OCI-LY7 (cell line): Measurements from ENCODE around the gene CNOT6L. TPM values are rescaled to one million over a fixed set of nuclear protein-coding genes. Genes with fewer than 3 reads are reported as not detected.

Experiments used
- BruUV-seq: library from RNA; stranded (reverse); fragments of 400-500 nt; replicated peaks from 2 replicates; lab custom pipeline; 2021; lab: Mats Ljungman, UMichigan
- CTCF ChIA-PET: fragments of 300-600 bp; sonication (Branson Sonifier 250); formaldehyde crosslinking; loops from one replicate; lab custom pipeline; 2022; ENCODE audit warnings: antibody characterized with exemption; ENCODE audit not compliant: unreplicated experiment; lab: Charles Lee
- POLR2A ChIA-PET: fragments of 300-600 bp; sonication (Branson Sonifier 250); formaldehyde crosslinking; loops from one replicate; lab custom pipeline; 2022; ENCODE audit warnings: antibody characterized with exemption; lab: Charles Lee
- DNase-seq: peaks from one replicate; pipeline ENCODE4 v3.0.0-alpha.2; 2015; ENCODE audit warnings: low spot score
- H2AFZ ChIP-seq: fragments of 200-600 bp; sonication (generic), shearing (Covaris generic); 2 replicates; pipeline ENCODE4 v1.6.1; 2014; ENCODE audit warnings: mild to moderate bottlenecking, antibody characterized with exemption, low read length, moderate library complexity
- H3K27ac ChIP-seq: fragments of 200-600 bp; sonication (generic); 2 replicates; pipeline ENCODE4 v1.5.1; 2014; ENCODE audit warnings: mixed run types, low read depth, mild to moderate bottlenecking, moderate library complexity, low read length, inconsistent platforms; ENCODE audit not compliant: poor library complexity, severe bottlenecking
- H3K36me3 ChIP-seq: fragments of 200-600 bp; sonication (generic); 2 replicates; pipeline ENCODE4 v1.6.1; 2014; ENCODE audit warnings: mild to moderate bottlenecking, antibody characterized with exemption, low read length, moderate library complexity, mixed read lengths; ENCODE audit not compliant: insufficient read depth
- H3K4me1 ChIP-seq: fragments of 200-600 bp; sonication (generic); 2 replicates; pipeline ENCODE4 v1.5.1; 2014; ENCODE audit warnings: mild to moderate bottlenecking, low read length; ENCODE audit not compliant: insufficient read depth, poor library complexity, severe bottlenecking
- H3K4me2 ChIP-seq: fragments of 200-600 bp; sonication (generic); 2 replicates; pipeline ENCODE4 v1.6.1; 2014; ENCODE audit warnings: mild to moderate bottlenecking, low read length
- H3K4me3 ChIP-seq: fragments of 200-600 bp; sonication (generic); 2 replicates; pipeline ENCODE4 v1.5.1; 2014; ENCODE audit warnings: mild to moderate bottlenecking, low read depth, low read length; ENCODE audit not compliant: poor library complexity, severe bottlenecking
- H3K79me2 ChIP-seq: fragments of 200-600 bp; sonication (generic); 2 replicates; pipeline ENCODE4 v1.6.1; 2016; ENCODE audit warnings: low read depth, mild to moderate bottlenecking, low read length, moderate library complexity, mixed read lengths; ENCODE audit not compliant: insufficient read depth
- H3K9me2 ChIP-seq: fragments of 200-600 bp; sonication (generic); 2 replicates; pipeline ENCODE4 v1.6.1; 2016; ENCODE audit warnings: mild to moderate bottlenecking, low read length, mixed read lengths; ENCODE audit not compliant: insufficient read depth
- H3K9me3 ChIP-seq: fragments of 200-600 bp; sonication (generic); 2 replicates; pipeline ENCODE4 v1.6.1; 2014; ENCODE audit warnings: mild to moderate bottlenecking, mixed run types, low read length, mixed read lengths
- H4K20me1 ChIP-seq: fragments of 200-600 bp; sonication (generic); 2 replicates; pipeline ENCODE4 v1.6.1; 2014; ENCODE audit warnings: mild to moderate bottlenecking, antibody characterized with exemption, low read length, moderate library complexity, mixed read lengths; ENCODE audit not compliant: insufficient read depth
- CTCF ChIP-seq: fragments of 200-600 bp; sonication (generic); conservative IDR thresholded peaks from 2 replicates; pipeline ENCODE4 v1.5.1; 2014; ENCODE audit warnings: mild to moderate bottlenecking, antibody characterized with exemption, low read length, moderate library complexity, mixed read lengths
- EZH2phosphoT487 ChIP-seq: fragments of 200-600 bp; sonication (generic); IDR thresholded peaks from 2 replicates; pipeline ENCODE4 v1.6.1; 2018; ENCODE audit warnings: low read depth, borderline replicate concordance, mild to moderate bottlenecking, mixed run types, antibody characterized with exemption, low read length, moderate library complexity, mixed read lengths
- intact Hi-C: fragments of 100-400 bp; cut with micrococcal nuclease; formaldehyde crosslinking; loops from one replicate; pipeline ENCODE4 v1.10.0; 2022; ENCODE audit not compliant: unreplicated experiment
- total RNA-seq, 2 experiments: library from RNA; depleted of rRNA in 1 of 2; stranded (reverse); fragments of >200 nt in 1 of 2; shearing (Covaris generic) in 1 of 2; gene quantifications; 2 replicates each; pipeline ENCODE4 v1.2.3, GENCODE V29; 2014 to 2022

CNOT6L gene
- total RNA-seq, 2 experiments from 2014 or later: 21.4 to 112 TPM

DNA sequence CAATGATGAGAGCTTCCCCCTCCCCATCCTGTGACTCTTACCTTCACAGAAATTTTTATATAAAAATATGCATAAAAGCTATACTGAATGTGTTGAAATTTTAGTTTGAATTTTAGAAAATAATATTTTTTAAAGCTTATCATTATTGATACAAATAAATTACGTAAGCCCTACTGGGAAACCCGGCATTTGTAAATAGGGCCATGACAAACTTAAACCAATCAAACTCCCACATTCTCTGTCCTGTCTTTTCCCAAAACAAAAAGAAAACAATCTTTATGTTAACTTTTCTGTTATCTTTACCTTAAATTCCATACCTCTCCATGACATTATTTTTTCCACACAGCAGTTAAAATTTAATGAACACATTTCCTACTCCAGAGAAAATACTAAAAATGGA is 2.6 kb downstream of the CNOT6L start:
- peak overlapping the region; percentile 94 for H3K27ac ChIP-seq
- no peaks in the 10 kb centered on the region; the same call in 1 of the 2 replicates for H4K20me1 ChIP-seq
- H3K36me3 ChIP-seq: peaks cover 32% of the 10 kb centered on the region
- H3K4me1 ChIP-seq: peaks cover 64% of the 10 kb centered on the region
- BruUV-seq: no TSS peak
- no peak for TF ChIP-seq CTCF
- TF ChIP-seq EZH2phosphoT487: no peak
- H3K4me2 ChIP-seq: peak overlapping the region; percentile 71
- peaks cover 86% of the 10 kb centered on the region for H3K79me2 ChIP-seq
- CTCF ChIA-PET: no interaction called here
- peak overlapping the region; percentile 95 for H3K4me3 ChIP-seq
- H3K9me3 ChIP-seq: peaks cover 18% of the 10 kb centered on the region; the same call in 1 of the 2 replicates
- intact Hi-C loops: loop anchor here (5.0 kb wide), 1 partner anchor 961 kb away; the partner anchor contains the start of gene BMP2K
- H3K9me2 ChIP-seq: no peaks in the 10 kb centered on the region
- no peak for DNase-seq
- POLR2A ChIA-PET: interaction anchor here (0.7 to 2.9 kb wide), 7 partner anchors 8 to 133 kb away, joined by 3 to 40 read pairs (median 10); no protein-coding TSS in a partner anchor
- H2AFZ ChIP-seq: no peak overlapping the region

DNA sequence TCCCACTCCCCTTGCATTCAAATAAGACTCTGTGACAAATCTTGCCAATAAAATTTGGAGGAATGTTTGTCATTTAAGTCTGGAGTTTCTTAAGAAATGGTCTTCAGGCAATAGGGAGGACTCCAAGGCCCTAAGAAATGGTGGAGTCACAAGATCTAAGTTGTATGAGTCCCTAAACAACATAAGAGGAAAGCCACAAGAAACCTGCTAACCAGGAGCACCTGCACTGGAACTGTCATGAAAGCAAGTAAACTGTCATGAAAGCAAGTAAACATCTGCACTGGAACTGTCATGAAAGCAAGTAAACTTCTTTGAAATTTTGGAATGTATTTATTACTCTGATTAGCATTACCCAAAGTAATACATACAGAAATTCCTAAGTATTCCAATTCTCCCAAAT is 3.5 kb downstream of the CNOT6L start:
- peak overlapping the region; percentile 95 for H3K4me3 ChIP-seq
- intact Hi-C loops: loop anchor here (5.0 kb wide), 1 partner anchor 962 kb away; the partner anchor contains the start of gene BMP2K

More for the DNA sequence above, 3.5 kb downstream of the CNOT6L start:
- Histone ChIP-seq H3K79me2 (peaks cover 87% of the 10 kb centered on the region), H3K9me3 (peaks cover 18% of the 10 kb centered on the region; the same call in 1 of the 2 replicates), H3K9me2 (no peaks in the 10 kb centered on the region), H2AFZ (no peak overlapping the region), H3K36me3 (peaks cover 41% of the 10 kb centered on the region), H4K20me1 (no peaks in the 10 kb centered on the region; the same call in 1 of the 2 replicates), H3K4me1 (peaks cover 62% of the 10 kb centered on the region), H3K4me2 (peak overlapping the region; percentile 71), H3K27ac (peak overlapping the region; percentile 94)
- no TSS peak for BruUV-seq
- peak; percentile 71 for DNase-seq
- ChIA-PET POLR2A (no interaction called here), CTCF (no interaction called here)
- TF ChIP-seq CTCF (no peak), EZH2phosphoT487 (no peak)
